Putamen (tissue), 1 donor: ENCODE results near the gene PLD3.
"Not testable (repeated sequence)": the region's sequence is repeated elsewhere in the genome, so short reads cannot be mapped to it uniquely, and the experiment has no call there.

Experiments used
- DNase-seq: peaks from one replicate; pipeline ENCODE4 v3.0.0-alpha.2; 2016; ENCODE audit warnings: low spot score

Gene PLD3

GRCh38 chr19:40363069-40363468 is 14.6 kb downstream of the PLD3 start:
- no peak for DNase-seq

- DNase-seq = no peak
Observed at GRCh38 chr19:40365010-40365409, 16.5 kb downstream of the PLD3 start.

GRCh38 chr19:40365613-40366401 is 17.3 kb downstream of the PLD3 start:
- peak; percentile 68 for DNase-seq

- peak; percentile 76 for DNase-seq
Observed at GRCh38 chr19:40366697-40367561, 18.4 kb downstream of the PLD3 start.

- DNase-seq = no peak
Observed at GRCh38 chr19:40367577-40368434, 19.3 kb downstream of the PLD3 start.

- DNase-seq = no peak
Observed at GRCh38 chr19:40369797-40370196, 21.3 kb downstream of the PLD3 start.

GRCh38 chr19:40370253-40370652 is 21.8 kb downstream of the PLD3 start:
- not testable (repeated sequence) for DNase-seq

- DNase-seq = no peak
Observed at GRCh38 chr19:40370997-40371801, 22.7 kb downstream of the PLD3 start.

GRCh38 chr19:40371802-40372122 is 23.3 kb downstream of the PLD3 start:
- DNase-seq = no peak

- no peak for DNase-seq
Observed at GRCh38 chr19:40374084-40374483, 25.6 kb downstream of the PLD3 start.

GRCh38 chr19:40376286-40376862 is 27.9 kb downstream of the PLD3 start:
- DNase-seq = no peak

GRCh38 chr19:40377876-40378385 is 29.4 kb downstream of the PLD3 start:
- DNase-seq = no peak

GRCh38 chr19:40378509-40378908 is 30.0 kb downstream of the PLD3 start:
- no peak for DNase-seq

- no peak for DNase-seq
Observed at GRCh38 chr19:40379446-40380198, 31.1 kb downstream of the PLD3 start.

GRCh38 chr19:40380199-40381037 is 31.9 kb downstream of the PLD3 start:
- no peak for DNase-seq

GRCh38 chr19:40381321-40381720 is 32.8 kb downstream of the PLD3 start:
- no peak for DNase-seq

- DNase-seq = no peak
Observed at GRCh38 chr19:40383668-40384248, 35.3 kb downstream of the PLD3 start.

- DNase-seq = no peak
Observed at GRCh38 chr19:40387155-40387554, 38.7 kb downstream of the PLD3 start.

GRCh38 chr19:40388481-40388880 is 40.0 kb downstream of the PLD3 start:
- DNase-seq = no peak
